ENCODE measurements around the gene CFAP54.

The CFAP54 gene

DNA sequence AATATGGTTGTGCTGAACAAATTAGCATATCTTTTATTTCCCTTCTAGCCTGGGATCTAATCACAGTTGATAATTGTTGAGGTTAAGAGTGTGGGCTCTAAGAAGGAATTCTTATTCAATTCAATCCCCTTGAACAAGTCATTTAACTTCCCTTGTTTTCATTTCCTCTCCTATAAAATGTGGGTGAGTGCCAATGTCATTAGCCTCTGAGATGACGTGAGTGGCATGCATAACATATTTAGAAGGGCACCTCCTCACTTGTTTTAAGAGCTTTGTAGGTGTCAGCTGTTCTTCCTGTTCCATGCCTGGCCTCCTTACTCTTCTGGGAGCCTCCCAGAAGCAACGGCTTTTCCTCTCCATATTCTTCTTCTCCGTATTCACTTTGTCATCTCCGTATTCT lies 262.2 kb downstream of the CFAP54 start:
- DNase-seq (ENCODE audit: low read depth in 2 of 2), result no peak

DNA sequence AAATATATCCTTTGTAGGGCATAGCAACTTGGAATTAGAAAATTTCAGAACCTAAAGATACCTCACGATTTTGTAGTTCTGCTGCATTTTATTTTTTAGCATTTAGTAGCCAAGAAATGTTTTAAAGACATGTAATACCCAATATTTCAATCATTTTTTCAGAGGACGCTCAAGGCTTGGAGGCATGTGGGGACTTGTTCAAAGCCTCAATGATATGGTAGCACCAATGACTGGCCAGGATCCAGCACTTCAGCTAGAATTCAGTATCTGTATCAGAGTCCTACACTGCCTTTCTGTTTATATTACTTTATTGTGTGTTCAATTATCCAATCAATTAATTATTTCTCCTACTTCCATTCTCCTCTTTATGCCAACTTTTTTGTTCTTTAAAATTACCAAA lies 262.8 kb downstream of the CFAP54 start:
- no peak for DNase-seq (ENCODE audit: low read depth in 2 of 2)

DNA sequence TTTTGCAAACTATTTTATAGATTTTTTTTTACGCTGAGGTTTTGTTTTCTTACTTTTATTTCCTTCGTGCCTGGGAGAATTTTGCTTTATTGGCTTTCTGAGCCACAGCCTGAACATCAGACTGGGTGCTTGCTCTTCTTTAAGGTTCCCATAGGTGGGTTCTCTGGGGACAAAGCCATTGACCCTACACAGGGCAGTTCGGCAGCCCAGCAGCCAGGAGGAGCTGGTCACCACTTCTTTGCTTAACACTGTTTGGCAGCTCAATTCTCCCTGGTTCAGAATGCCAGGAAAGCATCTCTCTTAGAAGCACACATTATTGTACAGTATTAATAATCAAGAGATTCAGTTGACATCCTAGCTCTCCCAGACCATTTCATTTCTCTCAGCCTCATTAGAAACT lies 276.9 kb downstream of the CFAP54 start:
- no peak for DNase-seq (ENCODE audit: low read depth in 2 of 2)

DNA sequence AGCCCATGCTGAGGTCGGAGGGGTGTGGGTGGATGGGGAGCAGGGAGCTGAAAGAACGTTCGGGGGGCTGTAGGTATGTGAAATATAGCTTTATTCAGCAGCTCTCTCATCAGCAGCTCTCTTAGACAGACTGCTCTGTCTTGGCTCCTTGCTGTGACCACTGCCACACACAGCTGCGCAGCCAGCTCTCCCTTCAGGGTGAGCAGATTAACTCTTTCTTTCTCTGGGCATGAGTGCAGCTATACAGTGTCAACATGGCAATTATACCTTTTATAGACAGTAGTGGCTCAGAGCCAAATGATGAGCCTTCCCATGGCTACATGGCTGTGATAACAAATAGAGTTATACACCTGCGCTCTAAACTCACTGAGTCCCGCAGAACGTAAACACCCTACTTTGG lies 280.0 kb downstream of the CFAP54 start:
- DNase-seq (ENCODE audit: low read depth in 2 of 2), result no peak

DNA sequence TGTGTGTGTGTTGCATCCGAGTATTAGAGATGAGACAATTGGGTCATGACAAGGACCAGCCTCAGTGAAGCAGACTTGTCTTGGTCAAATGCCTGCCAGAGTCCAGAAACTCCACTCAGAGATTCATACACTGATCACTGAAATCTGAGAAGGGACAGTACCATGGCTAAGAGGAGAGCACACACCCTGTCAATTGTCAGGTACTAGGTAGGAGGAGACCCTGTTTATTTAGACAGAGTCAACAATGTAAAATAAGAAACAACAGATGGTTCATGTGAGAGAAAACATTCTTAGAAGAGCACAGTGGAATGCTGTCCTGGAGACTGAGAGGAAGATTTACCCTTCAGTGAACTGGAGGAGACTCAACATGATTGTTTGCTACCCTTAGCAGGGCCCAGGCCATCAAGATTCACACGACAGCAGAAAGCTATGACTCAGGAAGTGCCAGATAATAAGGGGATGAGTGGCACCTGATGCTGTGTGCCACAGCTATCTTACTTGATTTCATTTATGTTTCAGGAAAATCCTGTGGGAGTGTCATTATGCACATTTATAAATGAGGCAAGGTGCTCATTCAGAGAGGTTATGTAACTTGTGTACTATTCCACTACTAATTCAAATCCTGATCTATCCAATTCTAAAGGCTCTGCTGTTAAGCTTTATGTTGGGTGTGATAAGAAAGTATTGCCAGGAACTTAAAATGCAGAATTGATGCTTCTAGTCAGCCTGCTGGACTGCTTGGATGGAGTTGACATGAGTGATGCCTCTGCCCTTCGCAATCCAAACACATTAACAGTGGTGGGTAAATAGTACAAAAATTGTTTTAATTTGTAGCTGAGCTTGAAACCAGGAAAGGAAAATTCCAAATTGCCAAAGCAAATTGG lies 281.1 kb downstream of the CFAP54 start:
- no peak for DNase-seq (ENCODE audit: low read depth in 2 of 2)

DNA sequence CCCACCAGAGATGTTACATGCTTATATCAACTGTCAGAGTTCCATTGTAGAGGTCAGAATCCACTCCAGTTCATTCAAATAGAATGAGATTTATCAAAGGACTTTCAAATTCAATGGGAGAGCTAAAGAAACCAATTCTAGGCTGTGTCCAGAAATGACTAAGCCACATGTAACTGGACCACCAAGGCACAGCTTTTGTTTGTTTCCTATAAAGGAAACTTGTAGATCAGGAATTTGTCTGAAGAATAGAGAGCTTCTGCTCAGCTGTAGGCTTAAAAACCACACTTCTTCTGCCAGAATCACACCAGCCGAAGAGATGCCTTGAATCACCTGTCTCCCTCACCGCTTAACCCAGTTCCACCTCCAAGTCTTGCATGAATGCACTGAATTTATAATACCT lies 283.7 kb downstream of the CFAP54 start:
- no peak for DNase-seq (ENCODE audit: low read depth in 2 of 2)

DNA sequence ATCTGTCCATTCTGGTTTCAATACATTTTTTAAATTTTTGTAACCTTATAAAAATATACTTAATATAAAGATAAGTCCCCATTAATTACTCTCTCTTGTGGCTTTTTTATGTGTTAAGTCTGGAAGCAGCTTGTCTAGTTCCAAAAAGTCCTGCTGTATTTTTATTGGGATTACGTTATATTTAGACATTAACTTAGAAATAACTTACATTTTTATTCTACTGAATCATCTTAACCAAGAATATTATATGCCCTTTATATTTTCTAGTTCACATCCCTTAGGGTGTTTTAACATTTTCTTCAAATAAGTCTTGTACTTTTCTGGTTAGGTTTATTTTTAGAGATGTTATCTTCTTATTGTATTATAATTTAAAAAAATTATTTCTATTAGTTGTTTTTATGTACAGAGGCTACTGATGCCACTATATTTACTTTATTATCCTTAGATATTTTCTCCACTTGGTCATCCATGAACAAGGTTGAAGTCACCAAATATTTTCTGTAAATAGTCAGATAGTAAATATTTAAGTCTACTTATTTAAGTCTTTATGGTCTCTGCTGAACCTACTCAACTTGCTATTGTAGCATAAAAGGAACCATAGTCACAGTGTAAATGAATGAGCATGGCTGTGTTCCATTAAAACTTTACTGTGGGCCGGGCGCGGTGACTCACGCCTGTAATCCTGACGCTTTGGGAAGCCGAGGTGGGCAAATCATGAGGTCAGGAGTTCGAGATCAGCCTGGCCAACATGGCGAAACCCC lies 285.3 kb downstream of the CFAP54 start:
- no peak for DNase-seq (ENCODE audit: low read depth in 2 of 2)

DNA sequence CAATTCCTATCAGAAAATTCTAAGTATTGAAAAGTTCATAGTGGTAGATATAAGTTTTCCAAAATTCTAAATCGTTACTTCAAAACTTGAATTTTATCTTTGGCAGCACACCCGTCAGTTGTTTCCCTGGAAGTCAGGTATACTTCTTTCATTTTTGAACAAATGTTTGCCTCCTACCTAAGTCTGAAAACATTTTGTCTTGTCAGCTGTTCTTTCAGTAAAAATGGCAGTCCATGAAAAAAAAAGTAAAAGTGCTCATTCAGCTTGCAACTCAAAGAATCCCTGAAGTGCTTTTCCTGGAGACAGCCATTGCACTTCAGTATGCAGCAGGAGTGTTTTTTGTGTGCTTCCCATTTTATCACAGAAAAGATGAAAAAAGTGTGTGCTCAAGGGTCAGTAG lies 287.5 kb downstream of the CFAP54 start:
- no peak for DNase-seq (ENCODE audit: low read depth in 2 of 2)

DNA sequence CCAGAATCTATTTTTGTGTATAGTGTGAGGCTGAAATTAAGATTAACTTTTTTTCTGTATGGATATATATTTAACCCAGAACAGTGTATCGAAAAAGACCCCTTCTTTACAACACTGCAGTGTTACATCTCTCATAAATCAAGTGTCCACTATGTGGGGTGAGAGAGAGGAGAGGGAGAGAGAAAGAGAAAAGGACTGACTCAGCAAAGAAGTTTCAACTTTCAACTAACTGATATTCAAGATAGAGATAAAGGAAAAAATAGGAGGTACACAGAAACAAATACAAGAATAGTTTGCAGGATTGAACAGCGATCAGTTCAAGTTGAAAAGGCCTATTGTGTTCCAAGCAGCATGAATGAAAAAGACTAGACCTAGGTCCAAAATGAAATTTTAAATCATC lies 291.0 kb downstream of the CFAP54 start:
- DNase-seq (ENCODE audit: low read depth in 2 of 2), result no peak

DNA sequence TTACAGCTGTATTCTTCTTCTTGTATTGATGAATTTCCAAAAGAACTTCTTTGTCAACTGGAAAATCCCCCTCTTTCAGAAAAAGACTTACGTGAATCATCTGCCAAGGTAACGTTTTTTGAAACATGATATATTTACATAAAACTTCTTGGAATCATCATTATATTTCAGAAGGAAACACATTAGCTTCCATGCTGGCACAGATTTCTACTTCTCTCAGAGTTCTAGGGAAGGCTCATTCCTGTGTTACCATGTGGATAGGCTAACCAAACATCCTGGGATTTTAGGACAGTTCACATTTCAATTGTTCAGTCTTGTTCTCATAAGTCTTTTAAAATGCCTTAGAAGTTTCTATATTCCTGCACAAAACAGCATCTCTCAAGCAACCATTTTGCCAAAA lies 297.4 kb downstream of the CFAP54 start:
- no peak for DNase-seq (ENCODE audit: low read depth in 2 of 2)

DNA sequence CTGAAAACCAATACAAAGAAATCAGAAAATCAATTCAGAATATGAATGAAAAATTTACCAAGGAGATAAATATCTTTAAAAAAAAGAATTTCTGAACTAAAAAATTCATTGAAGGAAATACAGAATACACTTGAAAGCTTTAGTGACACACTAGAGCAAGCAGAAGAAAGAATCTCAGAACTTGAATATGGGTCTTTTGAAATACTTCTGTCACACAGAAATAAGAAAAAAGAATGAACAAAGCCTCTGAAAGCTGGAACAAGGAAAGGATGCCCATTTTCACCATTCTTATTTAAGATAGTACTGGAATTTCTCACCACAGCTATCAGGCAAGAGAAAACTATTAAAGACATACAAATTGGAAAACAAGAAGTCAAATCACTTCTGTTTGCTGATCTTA lies 314.6 kb downstream of the CFAP54 start:
- no peak for DNase-seq (ENCODE audit: low read depth in 2 of 2)

DNA sequence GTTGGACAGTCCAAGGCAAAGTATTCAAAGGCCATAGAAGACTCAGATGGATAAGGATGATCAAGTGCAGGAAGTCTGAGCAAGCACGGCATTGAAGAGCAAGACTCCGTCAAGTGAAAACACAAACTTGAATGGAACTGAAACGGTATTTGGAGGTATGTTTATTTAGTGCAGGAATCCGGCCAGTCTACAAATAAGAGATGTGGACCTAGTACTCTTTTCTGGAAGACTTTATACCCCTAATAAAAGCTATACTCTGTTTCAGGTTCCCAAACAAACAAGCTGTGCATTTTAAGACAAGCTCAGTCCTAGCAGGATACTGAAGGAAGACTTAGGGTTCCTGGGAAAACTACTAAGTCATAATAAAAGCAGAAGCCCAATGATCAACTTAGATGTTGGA lies 316.9 kb downstream of the CFAP54 start:
- DNase-seq (ENCODE audit: low read depth in 2 of 2), result no peak

DNA sequence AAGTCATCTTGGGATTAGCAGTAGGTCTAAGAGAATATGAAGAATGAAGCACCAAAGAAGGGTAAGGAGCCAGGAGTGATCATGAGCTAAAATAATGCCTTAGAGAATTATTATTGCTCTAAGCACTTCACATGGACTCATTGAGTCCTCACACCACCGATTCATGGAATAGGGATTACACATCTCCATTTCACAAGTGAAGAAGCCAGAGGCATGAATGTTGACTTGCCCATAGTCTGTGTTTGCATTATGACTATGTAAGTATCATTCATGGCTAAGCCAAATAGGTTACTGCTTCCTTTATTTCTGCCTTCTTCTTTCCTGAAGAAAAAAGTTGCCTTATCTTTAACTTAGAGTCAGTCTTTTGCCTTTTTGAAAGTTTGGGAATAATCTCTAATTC lies 318.4 kb downstream of the CFAP54 start:
- DNase-seq (ENCODE audit: low read depth in 2 of 2), result no peak

DNA sequence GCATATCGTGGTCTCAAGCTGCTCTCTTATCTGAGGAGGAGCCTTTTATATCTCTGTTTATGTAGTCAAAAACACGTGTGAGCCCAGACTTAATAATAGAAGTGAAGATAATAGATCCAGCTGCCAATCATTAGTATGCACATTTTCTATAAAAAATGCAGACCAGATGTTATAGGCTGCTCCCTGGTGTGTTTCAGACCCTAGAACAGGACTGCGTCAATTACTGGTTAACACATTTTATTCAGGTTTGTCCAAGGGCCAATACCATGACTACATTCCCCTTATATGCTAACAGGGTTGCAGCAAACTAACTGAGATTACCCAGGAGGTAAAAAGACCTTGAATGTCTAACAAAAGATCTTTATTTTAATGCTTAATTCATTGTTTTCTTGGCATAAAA lies 319.2 kb downstream of the CFAP54 start:
- DNase-seq (ENCODE audit: low read depth in 2 of 2), result no peak

DNA sequence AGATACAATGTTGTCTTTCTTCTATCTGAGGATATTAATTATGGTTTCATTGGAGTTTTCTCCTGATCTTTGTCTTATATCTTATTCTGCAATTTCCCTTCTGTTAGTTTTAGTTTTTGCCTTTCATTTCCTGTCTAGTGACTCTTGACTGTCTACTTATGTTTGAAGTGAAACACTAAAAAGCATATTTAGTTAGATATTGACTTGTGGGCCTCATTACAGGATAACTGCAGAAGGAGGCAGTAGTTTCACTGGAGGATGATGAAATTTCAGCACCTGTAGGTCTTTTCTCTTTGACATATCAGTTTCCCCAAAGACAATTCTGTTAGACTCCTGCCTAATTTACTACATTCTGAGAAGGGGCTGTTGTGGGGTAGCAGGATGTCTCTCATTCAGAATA lies 320.1 kb downstream of the CFAP54 start:
- DNase-seq (ENCODE audit: low read depth in 2 of 2), result no peak

DNA sequence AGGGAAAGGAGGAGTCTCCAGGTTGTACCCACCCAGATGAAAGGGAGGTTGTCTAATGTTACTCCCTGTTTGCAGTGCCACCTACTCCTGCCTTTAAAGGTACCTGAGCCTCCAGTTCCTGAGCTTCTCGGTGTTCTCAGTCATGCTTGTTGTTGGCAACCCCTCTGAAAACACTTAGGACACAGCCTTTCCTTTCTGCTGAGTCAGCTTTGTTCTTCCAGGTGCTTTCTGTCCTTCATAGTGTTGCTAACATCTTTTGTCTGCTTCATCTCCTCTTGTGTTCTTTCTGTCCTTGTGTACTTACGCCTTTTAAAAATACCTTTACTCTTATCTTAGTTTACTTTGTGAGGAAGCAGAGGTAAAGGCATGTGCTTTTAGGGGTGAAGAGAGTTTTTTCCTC lies 320.7 kb downstream of the CFAP54 start:
- no peak for DNase-seq (ENCODE audit: low read depth in 2 of 2)

DNA sequence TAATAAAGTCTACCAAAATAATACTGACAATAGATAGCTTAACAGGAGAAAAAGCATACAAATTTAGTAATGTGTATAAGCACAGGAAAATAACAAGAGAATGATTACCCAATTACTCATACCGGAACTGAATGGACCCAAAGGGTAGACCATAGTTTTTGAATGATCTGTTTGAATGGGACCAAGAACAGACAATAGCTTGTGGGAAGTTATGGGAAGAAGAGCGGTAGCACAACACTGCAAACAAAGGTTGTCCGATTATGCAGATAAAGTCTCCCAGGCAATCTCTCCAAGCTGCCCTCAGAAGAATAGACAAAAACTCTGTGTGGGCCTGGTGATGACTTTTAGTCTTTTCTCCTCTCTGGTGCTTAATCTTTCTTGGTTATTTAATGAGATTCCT lies 321.1 kb downstream of the CFAP54 start:
- no peak for DNase-seq (ENCODE audit: low read depth in 2 of 2)

DNA sequence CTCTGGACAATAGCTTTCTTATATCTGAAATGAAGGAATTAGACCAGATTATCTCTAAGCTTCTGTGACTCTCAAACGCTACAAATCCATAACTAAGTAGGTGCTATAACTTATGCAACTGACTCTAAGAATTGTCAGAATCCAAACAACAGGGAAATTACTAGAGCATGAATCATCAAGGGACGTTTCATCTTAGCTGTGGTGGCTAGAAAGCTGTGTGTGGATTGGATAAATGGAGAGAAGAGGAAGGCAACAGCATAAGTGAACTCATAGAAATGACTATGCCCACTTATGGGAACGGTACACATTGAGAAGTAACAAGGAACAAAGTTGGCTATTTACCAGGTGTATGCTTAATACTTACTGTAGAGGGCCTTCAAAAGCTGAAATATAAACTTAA lies 321.7 kb downstream of the CFAP54 start:
- no peak for DNase-seq (ENCODE audit: low read depth in 2 of 2)

DNA sequence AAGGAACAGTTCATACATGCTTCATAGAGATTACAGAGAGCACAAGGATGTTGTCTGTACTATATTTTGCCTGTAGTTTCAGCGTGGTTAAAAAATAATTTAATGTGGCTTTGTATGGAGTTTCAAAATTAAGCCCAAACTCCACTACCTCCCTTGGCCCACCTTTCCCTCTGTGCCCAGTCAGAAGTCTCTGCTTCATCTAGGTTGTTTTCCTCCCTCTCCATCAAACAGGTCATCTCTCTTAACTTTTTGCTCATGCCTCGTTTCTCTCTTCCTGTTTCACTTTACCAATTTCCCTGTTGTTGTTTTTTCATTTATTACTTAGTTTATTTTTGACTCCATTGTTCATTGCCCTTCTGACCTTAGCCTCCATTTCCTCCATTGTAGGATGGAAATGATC lies 322.8 kb downstream of the CFAP54 start:
- no peak for DNase-seq (ENCODE audit: low read depth in 2 of 2)

DNA sequence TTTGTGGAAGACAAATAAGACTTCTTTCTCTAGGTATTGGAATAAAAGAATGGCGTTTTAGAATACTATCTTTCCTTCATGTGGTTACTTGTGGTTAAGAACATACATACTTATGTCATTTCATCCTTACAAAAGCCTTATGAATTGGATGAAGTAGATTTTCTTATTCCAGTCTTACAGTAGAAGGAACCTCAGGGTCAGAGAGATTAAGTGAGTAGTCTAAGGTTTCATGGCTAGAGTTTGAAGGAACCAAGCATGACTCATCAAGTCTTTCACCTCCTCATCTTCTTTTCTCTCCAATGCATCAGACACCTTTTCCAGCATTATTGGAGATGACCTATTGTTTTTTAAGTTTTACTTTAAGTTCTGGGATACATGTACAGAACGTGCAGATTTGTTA lies 324.8 kb downstream of the CFAP54 start:
- DNase-seq (ENCODE audit: low read depth in 2 of 2), result no peak

DNA sequence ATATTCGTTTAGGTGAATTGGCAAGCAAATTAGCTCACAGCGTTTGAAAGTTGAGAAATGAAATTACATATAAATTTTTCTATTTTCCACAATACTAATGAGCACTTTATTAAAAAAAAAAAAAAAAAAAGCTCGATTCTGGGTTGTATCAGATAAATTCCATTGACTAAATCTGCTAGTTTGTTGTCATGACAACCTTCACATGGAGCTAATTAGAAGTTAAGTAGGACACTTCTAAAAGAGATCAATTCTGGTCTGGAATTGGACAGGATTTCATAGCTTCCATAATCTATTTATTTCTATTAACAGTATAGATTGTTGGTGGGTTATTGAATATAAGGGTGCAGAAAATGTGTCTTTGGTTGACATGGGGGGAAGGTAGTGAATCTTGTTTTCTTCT lies 332.2 kb downstream of the CFAP54 start:
- no peak for DNase-seq (ENCODE audit: low read depth in 2 of 2)

DNA sequence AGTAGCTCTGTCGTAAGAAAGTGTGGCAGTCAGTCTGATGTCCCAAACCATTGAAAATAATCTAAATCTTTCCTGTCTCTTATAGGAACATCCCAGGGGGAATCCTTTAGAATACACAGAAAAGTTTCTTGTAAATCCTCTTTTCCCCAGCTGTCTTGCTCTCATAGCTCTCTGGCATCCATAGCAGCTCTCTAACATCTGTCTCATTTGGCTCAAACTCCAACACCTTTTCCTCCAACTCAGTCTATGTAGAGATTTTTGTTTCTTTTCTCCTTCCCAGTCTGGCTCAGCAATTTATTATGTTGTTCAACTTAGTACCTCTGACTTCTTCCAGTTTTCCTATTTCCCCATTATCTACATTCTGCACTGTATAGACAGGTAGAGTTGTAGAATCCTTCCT lies 333.3 kb downstream of the CFAP54 start:
- DNase-seq (ENCODE audit: low read depth in 2 of 2), result no peak

DNA sequence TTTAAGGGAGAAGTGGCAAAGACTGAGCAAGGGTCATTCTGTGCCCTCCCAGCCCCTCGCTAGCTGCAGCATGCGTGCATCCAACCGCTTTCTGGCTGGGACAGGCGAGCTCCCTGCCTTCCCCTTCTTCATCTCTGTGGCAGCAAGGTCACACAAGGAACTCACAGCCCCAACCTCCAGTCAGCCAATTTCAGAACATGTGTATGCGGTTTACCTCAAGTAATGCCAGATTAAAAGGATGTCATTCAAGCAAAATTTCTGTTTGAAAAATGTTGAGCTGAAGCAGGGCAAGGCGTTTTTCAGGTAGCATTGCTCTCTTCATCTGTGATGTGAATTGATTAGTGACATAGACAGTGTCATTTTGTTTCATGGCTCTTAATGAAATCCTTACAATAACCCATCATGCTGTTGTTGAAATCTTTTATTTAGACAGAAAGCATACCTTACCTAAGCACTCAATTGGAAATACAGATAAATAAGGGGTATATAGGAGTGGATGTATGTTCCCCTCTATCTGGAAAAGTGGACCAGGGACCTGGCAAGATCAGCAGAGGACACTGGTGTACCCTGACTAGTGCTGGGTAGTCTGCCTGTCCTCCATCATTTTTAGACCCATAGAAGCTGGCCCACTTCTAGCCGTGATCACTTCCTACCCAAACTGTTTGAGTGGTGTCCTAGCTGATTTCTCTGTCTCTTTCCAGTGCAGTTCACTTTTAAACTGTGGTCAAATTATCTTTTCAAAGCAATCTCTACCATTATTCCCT lies 334.9 kb downstream of the CFAP54 start:
- DNase-seq (ENCODE audit: low read depth in 2 of 2), result no peak

Data from stimulated activated CD4-positive, alpha-beta T cell treated with anti-CD3 and anti-CD28 coated beads, Interleukin-15, amount 100 ng/mL, for 48 hours (primary cell).